Stimulated activated CD4-positive, alpha-beta T cell treated with anti-CD3 and anti-CD28 coated beads, Interleukin-15, amount 100 ng/mL, for 24 hours (primary cell): ENCODE data around the gene CTSA.
"Not testable (repeated sequence)": the region's sequence is repeated elsewhere in the genome, so short reads cannot be mapped to it uniquely, and the experiment has no call there.

ENCODE experiments used
- DNase-seq: peaks from one replicate; pipeline ENCODE4 v3.0.0-alpha.2; 2020

Gene CTSA

DNA sequence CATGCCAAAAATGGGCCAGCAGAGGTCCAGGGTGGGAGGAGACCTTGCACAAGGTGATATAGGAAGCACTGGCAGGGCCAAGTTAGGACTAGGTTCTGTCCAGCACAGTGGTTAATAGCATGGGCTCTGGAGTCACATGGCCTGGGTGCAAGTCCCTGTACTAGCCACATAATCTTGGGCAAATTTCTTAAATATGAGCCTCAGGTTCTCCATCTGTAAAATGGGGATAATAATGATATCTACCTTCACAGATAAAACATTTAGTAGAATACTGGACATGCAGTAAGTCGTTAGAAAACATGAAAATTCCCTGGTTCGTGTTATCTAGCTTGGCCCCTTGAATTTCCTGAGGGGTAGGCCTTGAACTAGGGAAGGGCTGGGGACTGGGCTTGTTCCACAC is 6.2 kb downstream of the CTSA start:
- DNase-seq: no peak

DNA sequence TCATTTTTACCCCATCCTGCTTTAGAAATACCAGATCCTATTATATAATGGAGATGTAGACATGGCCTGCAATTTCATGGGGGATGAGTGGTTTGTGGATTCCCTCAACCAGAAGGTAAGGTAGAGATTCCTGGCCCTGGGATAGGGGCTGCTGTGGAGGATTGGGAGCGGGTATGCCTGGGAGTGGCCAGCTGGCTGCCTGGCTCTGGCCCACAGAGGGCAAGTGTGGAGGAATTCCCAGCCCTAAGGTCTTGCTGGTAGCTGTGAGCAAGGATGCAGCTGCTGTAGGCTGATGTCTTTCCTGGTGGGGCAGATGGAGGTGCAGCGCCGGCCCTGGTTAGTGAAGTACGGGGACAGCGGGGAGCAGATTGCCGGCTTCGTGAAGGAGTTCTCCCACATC is 6.6 kb downstream of the CTSA start:
- DNase-seq: no peak

DNA sequence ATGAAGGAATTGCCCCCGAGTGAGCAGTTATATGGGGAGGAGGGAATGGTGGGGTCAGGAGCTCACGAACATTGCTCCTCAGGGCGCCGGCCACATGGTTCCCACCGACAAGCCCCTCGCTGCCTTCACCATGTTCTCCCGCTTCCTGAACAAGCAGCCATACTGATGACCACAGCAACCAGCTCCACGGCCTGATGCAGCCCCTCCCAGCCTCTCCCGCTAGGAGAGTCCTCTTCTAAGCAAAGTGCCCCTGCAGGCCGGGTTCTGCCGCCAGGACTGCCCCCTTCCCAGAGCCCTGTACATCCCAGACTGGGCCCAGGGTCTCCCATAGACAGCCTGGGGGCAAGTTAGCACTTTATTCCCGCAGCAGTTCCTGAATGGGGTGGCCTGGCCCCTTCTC is 7.2 kb downstream of the CTSA start:
- no peak for DNase-seq

DNA sequence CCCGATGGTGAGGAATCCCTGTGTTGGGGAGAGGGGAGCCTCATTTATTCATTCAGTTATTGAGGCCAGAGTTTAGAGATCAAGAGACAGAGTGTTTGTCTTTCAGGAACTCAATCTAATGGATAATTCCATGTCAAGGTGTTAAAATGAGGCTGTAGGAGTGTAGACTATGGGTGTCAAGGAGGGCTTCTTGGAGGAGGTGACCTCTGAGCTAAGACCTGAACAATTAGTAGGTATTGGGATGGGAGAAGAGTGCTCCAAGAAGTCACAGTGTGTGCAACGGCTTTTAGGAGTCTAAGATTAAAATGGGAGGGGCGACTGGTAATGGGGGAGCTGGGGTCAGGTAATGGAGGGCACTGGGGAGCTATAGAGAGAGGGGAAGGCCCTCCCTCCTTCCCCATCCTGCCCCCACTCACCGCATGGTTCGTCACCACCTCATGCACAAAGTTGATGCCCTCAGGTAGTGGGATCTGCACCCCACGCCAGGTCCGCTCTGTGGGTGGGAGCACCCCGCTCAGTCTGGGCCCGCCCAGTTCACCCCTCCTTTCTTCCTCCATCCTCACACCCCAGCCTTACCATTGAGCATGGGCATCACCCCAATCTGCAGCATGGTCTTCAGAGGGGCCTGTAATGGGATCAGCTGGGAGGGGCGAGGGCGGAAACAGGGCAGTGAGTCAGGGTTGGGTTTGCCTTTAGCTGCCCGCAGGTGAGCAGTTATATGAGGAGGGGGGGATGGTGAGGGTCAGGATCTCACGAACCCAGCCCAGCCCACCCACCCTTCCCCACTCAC is 8.1 kb downstream of the CTSA start:
- no peak for DNase-seq

DNA sequence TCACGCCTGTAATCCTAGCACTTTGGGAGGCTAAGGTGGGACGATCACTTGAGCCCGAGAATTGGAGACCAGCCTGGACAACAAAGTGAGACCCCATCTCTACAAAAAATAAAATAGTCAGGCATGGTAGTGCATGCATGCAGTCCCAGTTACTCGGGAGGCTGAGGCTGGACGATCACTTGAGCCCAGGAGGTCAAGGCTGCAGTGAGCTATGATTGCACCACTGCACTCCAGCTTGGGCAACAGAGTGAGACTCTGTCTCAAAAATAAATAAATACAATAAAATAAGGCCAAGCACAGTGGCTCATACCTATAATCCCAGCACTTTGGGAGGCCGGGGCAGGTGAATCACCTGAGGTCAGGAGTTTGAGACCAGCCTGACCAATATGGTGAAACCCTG is 10.2 kb downstream of the CTSA start:
- DNase-seq: not testable (repeated sequence)

DNA sequence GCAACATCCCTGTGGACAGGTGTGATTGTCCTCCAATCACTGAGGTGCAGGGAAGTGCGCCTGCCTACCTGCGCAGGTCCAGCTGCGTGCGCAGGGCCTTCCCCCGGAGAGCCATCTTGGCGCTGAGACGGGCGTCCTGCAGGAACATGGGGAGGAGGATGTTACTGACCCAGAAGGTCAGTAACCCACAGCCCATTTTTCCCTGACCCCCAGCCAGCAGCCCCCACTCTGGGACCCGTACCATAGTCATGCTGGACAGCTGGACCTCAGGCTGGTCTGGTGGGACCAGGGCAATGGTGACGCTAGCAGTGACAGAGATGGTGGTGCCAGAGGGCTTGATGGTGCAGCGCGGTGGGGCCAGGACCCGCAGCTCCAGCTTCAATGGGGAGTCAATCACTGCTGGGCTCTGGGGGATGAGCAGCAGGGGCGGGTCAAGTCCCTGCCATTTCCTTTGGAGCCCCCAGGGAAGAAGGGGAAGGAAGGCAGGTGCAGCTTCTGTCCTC is 11.1 kb downstream of the CTSA start:
- DNase-seq: no peak

DNA sequence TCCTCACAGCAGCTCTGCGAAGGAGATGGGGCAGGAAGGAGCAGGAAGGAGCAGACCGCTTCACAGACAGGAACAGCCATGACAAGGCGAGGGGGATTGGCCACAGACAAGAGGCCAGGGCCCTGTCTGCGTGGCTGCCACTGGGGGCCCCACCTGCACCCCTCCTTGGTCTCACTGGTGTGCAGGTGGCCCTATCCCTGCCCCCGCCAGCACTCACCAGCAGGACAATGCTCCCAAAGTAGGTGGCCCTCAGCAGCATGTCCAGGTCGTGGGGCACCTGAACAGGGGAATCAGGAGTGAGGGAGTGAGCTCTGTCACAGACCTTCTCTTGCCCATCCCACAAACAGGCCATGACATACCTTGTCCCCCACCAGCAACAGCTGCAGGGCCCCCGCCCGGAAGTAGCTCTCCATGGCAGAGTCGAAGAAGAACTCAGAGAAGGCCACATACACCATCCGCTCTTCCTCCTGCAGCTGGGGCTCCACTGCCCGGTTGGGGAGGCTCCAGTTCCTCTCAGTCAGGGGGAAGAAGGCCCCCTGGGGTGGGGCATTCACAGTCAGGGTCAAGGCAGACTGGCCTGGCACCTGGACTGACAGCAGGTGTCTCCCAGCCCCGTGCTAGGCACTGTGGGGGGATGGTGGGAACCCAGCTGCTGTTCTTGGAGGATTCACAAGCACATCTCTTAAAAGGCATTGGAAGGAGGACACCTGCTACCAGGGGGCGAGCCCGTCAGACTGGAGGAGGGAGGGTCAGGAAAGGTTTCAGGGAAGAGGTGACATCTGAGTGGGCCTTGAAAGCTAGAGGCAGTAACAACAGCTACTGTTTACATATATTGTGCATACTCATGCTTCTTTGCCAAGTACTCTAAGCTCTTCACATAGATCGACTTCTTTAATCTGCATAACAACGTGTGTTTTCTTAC is 13.7 kb downstream of the CTSA start:
- no peak for DNase-seq

DNA sequence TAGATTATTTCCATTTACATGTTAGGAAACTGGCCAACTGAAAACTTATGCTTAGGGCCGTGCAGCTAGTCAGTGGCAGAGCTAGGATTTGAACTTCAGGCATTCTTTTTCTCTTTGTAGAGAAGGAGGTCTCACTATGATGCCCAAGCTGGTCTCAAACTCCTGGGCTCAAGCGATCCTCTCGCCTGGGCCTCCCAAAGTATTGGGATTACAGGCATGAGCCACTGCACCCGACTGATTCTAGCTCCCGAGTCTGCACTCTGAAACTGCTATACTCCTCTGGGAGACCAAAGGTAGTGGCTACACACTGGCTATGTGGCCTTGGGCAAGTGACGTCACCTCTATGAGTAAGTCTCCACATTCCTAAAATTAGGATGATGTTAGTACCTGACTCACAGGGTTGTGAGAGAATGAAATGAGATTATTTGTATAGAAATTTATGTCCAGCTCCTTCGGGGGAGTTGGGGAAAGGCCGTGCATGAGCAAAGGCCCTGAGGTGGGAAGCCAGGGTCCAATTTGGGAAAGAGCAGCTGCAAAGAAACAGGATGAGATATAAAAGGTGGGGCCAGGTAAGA is 14.5 kb downstream of the CTSA start:
- DNase-seq: no peak

DNA sequence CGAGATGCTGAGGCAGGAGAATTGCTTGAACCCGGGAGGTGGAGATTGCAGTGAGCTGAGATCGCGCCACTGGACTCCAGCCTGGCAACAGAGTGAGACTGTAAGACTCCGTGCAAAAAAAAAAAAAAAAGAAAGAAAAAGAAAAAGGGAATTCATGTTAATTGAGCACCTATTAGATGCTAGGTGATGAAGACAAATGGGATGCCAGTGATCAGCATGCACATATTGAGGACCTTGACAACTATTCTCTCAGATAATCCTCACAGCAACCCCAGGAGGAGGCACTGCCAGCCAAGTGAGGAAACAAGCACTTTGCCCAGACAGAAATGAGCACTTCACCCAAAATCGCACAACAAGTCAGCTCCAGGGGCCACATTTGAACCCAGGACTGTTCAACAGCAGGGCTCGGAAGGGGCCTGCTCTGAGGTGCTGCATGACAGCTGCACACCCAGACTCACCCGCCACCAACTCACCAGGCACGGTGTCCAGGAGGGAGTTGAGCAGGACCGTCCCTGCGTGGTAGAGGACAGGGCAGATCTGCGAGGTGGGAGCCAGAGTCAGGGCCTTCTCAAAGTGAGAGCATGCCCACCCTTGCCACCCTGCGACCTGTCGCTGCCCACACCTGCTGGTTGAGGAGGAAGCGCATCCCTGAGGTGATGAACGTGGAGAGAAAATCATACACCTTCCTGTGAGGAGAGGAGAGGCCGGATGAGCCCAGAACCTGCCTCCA is 16.2 kb downstream of the CTSA start:
- no peak for DNase-seq

DNA sequence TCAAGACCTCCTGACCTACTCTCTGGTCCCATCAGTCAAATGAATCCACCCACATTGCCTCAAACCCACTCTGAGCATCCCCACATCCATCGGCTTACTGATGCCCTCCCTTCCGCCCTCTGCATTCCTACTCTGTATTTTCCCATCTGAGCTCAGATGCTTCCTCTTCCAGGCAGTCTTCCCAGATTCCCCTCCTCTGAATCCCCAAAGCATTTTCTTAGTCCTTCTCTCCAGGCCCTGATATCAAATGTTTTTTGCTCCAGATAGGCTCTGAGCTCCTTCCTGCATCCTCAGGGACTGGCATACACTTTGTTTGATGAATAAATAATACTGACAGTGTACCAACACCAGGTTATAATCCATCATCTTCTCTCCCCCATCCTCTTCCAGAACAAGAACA is 16.9 kb downstream of the CTSA start:
- no peak for DNase-seq

DNA sequence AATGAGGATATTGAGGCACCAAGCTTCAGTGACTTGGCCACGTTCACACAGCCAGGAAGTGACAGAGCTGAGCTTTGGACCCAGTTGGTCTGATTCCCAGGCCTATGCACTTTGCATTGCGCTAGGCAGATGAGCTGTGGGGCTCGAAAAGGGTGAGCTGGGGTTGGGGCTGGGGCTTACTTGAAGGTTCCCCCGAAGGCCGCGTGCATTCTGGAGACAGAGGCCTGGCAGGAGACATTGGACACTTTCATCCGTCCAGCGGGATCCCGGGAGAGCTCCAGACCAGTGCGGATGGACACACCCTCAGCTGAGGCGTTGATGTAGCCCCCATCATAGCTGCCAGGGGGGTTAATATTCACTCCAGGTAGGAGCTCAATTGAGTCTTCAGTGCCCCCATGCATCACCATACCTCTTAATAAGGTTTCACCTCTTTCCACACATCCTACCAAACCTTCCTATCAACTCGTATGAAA is 18.2 kb downstream of the CTSA start:
- DNase-seq: no peak

DNA sequence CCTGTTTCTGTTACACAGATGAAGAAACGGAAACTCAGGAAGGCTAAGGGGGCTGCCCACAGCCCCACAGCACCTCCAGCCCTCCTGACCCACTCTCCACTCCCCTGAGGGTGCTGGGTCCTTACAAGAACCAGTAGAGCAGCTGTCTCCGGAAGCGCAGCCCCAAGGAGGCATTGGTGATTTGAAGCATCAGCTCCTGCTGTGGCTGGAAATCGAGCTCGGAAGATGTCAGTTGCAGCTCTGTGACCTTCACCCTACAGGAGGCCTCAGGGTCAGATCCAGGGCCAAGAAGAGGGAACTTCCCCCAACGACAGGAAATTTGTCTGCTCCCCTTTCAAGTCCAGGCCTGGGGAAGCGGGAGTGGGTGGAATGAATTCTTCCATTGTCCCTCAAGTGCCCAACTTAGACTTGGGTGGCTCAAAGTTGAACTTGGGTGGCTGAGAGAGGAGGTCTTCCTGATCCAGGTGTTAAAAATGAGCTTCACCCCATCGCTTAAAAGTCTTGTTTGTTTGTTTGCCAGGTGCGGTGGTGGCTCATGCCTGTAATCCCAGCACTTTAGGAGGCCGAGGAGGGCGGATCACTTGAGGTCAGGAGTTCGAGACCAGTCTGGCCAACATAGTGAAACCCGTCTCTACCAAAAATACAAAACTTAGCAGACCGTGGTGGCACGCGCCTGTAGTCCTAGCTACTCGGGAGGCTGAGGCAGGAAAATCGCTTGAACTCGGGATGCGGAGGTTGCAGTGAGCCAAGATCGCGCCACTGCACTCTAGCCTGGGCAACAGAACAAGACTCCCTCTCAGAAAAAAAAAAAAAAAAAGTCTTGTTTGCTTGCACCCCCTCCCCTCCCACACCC is 18.9 kb downstream of the CTSA start:
- no peak for DNase-seq

DNA sequence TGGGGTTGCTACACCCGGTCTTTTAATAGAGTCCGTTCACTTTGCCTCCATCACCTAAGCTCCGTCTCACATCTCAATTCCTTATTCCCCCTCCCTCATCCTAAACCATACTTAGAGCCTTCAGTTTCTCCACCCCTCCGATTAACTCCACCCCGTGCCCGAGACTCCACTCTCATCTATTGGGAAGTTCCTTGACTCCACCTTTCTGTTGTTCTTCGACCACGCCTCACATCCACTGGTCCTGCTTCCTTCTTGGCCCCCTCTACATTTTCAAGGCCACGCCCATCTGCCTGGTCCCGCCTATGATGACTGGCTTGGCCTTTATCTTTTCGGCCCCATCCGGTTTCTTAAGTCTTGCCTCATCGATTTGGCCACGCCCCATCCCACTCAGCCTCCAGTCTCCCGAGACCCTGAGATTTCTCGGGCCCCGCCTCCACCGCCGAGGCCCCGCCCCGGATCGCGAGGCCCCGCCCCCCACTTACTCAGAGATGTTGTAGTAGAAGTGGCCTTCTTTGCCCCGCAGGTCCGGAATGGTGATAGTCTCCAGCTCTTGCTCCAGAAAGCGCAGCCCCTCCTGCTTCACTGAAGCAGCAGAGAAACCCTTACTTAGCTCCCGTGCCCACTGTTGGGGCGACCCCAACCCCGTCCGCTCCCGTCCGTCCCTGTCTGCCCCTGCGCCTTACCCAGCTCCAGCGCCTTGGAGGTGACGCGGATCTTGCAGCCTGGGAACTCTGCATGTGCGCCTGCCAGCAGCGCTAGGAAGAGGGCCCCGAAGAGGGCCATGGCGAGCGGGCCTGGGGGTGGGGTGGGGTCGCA is 19.7 kb downstream of the CTSA start:
- peak; percentile 97 for DNase-seq

DNA sequence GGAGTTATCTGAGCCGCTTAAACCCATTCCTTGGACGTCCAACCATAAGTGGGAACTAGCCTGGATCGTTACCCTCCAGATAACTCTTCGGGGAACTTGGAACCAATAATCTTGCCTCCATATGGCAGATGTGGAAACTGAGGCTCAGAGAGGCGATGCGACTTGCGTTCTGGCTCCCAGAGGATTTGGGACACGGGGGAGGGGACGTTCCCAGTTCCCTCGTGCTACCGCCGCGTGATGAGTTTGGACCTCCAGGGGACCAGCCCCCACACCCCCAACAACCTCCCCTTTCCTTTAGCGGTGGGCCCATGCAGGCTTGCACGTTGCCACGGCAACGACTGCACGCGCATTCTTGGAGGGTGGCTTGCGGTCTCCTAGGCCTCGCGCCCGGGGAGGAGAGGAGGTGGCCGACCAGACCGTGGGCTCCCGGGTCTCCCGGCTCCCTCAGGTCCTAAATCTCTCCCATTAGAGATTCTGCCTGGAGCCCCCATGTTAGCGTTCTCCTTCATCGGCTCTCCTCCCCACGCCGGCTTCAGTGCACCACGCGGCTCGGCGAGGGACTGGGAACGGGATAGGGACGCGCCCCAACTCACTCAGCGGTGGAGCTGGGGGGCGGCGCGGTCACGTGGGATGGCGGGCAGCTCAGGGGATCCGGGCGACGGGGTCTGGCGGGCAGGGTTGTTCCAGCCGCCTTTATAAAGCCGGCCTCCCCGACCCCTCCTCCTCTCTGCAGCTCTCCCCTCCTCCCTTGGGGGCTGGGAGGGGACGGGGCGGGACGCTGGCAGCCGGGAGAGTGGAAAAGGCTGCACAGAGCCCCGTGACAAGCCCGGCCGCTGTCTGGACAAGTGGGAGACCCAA is 20.6 kb downstream of the CTSA start, which contains the start of gene PLTP:
PLTP (minus strand) TSS at position 670 of the 858 bp plus-strand sequence. CDS start 703 bp downstream, outside the sequence.
- DNase-seq: peak; percentile 48

DNA sequence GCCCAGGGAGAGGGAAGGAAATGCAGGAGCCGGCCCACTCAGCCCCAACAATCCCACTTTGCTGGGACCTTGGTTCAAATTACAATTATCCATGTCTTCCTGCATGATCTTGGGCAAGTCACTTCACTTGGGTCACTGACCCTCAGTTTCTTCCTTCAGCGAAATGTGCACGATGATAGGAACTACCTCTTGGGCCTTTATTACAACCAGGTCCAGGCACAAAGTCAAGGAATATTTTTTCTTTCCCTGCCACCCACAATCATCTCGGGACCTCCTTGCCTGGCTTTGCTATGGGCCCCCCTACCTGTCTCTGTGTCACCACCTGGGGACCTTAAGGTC is 21.2 kb downstream of the CTSA start:
- DNase-seq: no peak

DNA sequence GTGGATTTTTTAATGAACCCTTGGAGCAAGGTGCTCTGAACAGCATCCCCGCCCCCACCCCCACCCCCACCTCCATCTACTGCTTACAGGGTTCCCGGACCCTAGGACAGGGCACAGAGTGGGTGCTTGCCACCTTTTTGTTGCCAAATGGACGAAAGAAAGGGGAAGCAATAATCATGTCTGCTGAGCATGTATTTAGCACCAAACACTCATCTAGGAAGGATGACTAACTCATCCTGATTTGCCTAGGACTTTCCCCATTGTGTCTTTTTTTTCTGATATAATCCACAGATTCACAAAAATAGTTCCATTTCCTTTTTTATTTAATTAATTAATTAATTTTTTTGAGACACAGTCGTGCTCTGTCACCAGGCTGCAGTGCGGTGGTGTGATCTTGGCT is 22.0 kb downstream of the CTSA start:
- DNase-seq: no peak

DNA sequence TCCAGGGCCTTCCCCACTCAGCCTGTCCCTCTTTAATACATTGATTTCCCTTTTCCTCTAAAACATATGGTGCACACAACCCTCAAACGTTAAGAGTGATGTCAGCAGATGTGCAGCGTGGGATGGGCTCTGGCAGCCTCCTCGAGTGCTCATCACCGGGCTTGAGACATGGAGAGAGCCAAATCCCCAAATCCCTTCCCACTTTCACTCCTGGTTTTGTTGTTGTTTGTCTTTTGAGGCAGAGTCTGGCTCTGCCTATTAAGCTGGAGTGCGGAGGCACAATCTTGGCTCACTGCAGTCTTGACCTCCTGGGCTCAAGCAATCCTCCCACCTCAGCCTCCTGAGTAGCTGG is 26.6 kb downstream of the CTSA start:
- DNase-seq: no peak

DNA sequence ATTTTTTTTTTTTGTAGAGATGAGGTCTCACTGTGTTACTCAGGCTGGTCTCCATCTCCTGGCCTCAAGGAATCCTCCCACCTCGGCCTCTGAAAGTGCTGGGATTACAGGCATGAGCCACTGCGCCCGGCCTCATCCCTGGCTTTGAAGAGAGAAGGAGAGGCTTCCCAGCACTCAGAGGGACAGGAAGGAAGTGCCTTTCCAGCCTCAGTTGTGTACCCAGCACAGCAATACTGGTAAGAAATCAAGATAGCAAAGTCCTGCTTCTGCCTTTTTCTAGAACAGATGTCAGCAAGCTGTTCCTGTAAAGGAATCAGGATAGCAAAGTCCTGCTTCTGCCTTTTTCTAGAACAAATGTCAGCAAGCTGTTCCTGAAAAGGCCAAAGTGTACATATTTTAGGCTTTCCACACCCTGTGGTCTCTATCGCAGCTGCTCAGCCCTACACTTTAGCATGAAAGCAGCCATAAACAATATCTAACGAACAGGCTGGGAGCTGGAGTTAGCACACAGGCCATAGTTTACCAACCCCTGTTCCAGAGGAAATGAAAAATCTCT is 27.1 kb downstream of the CTSA start:
- DNase-seq: no peak

DNA sequence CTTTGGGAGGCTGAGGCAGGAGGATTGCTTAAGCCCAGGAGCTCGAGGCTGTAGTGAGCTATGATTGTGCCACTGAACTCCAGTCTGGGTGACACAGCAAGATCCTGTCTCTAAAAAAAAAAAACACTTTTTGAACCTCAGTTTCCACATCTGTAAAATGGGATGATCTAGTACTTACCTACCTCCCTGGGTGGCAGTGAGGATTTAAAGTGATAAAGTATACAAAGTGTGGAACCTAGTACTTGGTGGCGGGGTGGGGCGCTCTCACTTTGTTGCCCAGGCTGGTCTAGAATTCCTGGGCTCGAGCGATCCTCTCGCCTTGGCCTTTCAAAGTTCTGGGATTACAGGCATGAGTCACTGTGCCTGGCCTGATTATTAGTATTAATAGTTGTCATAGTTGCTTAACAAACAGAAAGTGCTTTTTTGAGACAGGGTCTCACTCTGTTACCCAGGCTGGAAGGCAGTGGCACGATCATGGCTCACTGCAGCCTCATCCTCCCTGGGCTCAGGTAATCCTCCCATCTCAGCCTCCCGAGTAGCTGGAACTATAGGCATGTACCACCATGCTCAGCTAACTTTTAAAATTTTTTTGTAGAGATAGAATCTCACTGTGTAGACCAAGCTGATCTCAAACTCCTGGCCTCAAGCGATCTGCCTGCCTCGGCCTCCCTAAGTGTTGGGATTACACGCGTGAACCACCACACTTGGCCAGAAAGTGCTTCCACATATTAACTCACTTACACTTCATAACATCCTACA is 27.8 kb downstream of the CTSA start:
- DNase-seq: no peak
